ENCODE results near the gene KLRC3.
"Not testable (repeated sequence)": the region's sequence is repeated elsewhere in the genome, so short reads cannot be mapped to it uniquely, and the experiment has no call there.

The KLRC3 gene

GRCh38 chr12:10420334-10420733 is at the start of gene KLRC3:
KLRC3 (minus strand) TSS chr12:10420595; CDS start chr12:10420550, 45 bp downstream.
- DNase-seq = not testable (repeated sequence)

GRCh38 chr12:10469701-10470100 is 49.3 kb upstream of the KLRC3 start:
- no peak for DNase-seq

- no peak for DNase-seq
Observed at GRCh38 chr12:10466311-10466710, 45.9 kb upstream of the KLRC3 start.

- DNase-seq = no peak
Observed at GRCh38 chr12:10457760-10458159, 37.4 kb upstream of the KLRC3 start.

GRCh38 chr12:10456856-10457255 is 36.5 kb upstream of the KLRC3 start:
- no peak for DNase-seq

- no peak for DNase-seq
Observed at GRCh38 chr12:10455766-10456165, 35.4 kb upstream of the KLRC3 start.

GRCh38 chr12:10454531-10454930 is 34.1 kb upstream of the KLRC3 start:
- DNase-seq = no peak

- DNase-seq = no peak
Observed at GRCh38 chr12:10453156-10453555, 32.8 kb upstream of the KLRC3 start, which contains the start of gene KLRC1. KLRC1 (minus strand) TSS chr12:10453377; CDS start chr12:10451156, 2,221 bp downstream.

GRCh38 chr12:10448236-10448635 is 27.8 kb upstream of the KLRC3 start:
- DNase-seq = no peak

GRCh38 chr12:10446052-10446451 is 25.7 kb upstream of the KLRC3 start:
- not testable (repeated sequence) for DNase-seq

GRCh38 chr12:10441144-10441543 is 20.7 kb upstream of the KLRC3 start:
- DNase-seq = not testable (repeated sequence)

GRCh38 chr12:10439608-10440274 is 19.3 kb upstream of the KLRC3 start:
- not testable (repeated sequence) for DNase-seq

GRCh38 chr12:10437601-10438000 is 17.2 kb upstream of the KLRC3 start:
- DNase-seq = not testable (repeated sequence)

GRCh38 chr12:10435816-10436215 is 15.4 kb upstream of the KLRC3 start, which contains the start of gene KLRC2:
KLRC2 (minus strand) TSS chr12:10436010; CDS start chr12:10435986, 24 bp downstream.
- DNase-seq = not testable (repeated sequence)

- DNase-seq = not testable (repeated sequence)
Observed at GRCh38 chr12:10430623-10431022, 10.2 kb upstream of the KLRC3 start.

GRCh38 chr12:10425938-10426337 is 5.5 kb upstream of the KLRC3 start:
- not testable (repeated sequence) for DNase-seq

- not testable (repeated sequence) for DNase-seq
Observed at GRCh38 chr12:10424260-10424899, 4.0 kb upstream of the KLRC3 start.

GRCh38 chr12:10422159-10422558 is 1.8 kb upstream of the KLRC3 start:
- DNase-seq = not testable (repeated sequence)

GRCh38 chr12:10409392-10409791 is 11.0 kb downstream of the KLRC3 start, which contains the start of gene KLRC4:
KLRC4 (minus strand) TSS chr12:10409757; CDS start chr12:10409575, 182 bp downstream.
- DNase-seq = no peak

GRCh38 chr12:10408842-10409241 is 11.6 kb downstream of the KLRC3 start:
- no peak for DNase-seq

GRCh38 chr12:10406725-10407124 is 13.7 kb downstream of the KLRC3 start:
- no peak for DNase-seq

GRCh38 chr12:10405294-10405693 is 15.1 kb downstream of the KLRC3 start:
- DNase-seq = no peak

- DNase-seq = no peak
Observed at GRCh38 chr12:10404798-10405197, 15.6 kb downstream of the KLRC3 start.

- DNase-seq = no peak
Observed at GRCh38 chr12:10400829-10401228, 19.6 kb downstream of the KLRC3 start.

Measured in stimulated activated CD8-positive, alpha-beta memory T cell treated with anti-CD3 and anti-CD28 coated beads, Interleukin-4, amount 100 ng/mL, for 48 hours (primary cell).